ENCODE data around the gene HPCA.
"Not testable (repeated sequence)": the region's sequence is repeated elsewhere in the genome, so short reads cannot be mapped to it uniquely, and the experiment has no call there.

Gene HPCA

DNA sequence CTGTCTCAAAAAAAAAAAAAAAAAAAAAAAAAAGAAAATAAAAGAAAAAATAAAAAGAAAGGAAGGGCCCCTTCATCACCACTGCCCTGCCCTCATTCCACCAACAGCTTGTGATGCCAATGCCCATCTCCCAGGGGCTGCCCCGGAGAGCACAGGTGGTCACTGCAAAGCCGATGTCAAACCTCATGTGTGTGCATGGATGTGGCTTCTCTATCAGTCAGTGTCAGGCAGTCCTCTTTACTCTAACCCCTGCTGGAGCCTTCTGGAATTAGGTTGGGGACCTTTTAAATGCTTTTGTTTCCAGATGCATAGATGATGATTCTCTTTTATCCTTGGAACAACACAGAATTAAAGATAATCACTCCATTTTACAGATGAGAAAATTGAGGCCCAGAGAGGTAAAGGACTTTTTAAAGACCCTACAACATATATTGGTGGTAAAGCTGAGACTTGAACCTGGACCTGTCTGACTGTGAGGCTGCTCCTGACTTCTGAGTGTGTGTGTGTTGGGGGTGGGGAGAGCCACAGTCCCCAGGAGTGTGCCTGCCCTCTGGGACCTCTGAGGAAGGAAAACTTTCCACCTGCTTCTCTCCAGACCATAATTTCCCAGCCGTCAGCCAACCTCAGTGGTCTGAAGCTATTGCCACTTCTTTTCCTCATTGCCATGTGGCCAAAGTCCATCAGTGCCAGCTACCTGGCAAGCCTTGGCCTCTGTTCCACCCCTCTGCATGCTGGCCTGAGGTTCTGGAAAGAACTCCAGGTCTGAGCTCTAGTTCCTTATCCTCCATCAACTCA lies 17.9 kb downstream of the HPCA start:
- DNase-seq, result no peak

- no peak for DNase-seq
Measured at GRCh38 chr1:32904797-32905196, 18.5 kb downstream of the HPCA start.

GRCh38 chr1:32905588-32905987 lies 19.3 kb downstream of the HPCA start:
- not testable (repeated sequence) for DNase-seq

DNA sequence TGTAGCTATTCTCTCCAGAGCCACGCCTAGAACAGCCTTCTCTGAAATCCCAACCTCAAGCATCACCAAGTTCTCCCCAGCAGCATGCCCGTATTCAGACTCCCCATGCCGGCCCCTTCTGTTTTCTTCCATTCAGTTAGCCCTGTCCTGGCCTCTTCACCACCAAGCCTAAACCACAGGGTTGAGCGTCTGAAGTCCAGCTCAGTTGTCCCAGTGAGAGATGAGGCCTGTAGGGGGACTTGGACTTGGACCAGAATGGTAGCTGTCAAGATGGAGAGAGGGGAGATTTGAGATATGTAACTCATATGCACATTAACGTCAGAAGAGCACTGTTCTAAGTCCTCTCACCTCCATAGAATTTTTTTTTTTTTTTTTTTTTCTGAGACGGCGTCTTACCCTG lies 20.4 kb downstream of the HPCA start:
- no peak for DNase-seq

DNA sequence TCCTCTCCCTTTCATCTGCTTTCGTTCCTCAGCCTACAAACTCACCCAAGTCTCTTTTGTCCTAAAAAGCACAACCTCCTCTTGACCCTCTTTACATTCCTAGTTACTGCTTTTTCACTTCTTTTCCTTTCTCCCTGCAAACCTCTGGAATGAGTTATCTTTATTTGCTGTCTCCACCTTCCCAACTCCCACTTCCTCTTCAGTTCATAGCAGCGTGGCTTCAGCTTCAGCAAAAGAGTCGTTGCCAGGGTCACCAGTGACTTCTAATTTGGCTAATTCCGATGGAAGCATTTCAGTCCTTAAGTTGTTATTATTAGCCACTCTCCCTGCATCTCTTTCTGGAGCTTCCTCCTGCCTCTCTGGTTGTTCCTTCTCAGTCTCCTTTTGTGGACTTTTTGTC lies 21.1 kb downstream of the HPCA start:
- DNase-seq, result no peak

DNA sequence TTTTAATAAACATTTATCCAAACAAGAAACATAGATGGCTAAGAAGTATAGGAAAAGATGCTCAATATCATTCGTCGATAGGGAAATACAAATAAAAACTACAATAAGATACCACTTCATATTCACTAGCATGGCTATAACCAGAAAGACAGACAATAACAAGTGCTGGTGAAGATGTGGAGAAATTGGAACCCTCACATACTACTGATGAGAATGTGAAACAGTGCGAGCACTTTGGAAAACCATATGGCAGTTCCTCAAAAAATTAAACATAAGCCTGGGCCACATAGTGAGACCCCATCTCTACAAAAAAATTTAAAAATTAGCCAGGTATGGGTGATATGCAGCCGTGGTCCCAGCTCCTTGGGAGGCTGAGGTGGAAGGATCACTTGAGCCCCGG lies 24.0 kb downstream of the HPCA start:
- DNase-seq, result no peak

- DNase-seq, result no peak
Measured at GRCh38 chr1:32915766-32916706, 29.7 kb downstream of the HPCA start.

GRCh38 chr1:32917521-32917920 lies 31.2 kb downstream of the HPCA start:
- DNase-seq, result no peak

GRCh38 chr1:32918179-32918578 lies 31.9 kb downstream of the HPCA start:
- no peak for DNase-seq

- no peak for DNase-seq
Measured at GRCh38 chr1:32919811-32920733, 33.8 kb downstream of the HPCA start.

DNA sequence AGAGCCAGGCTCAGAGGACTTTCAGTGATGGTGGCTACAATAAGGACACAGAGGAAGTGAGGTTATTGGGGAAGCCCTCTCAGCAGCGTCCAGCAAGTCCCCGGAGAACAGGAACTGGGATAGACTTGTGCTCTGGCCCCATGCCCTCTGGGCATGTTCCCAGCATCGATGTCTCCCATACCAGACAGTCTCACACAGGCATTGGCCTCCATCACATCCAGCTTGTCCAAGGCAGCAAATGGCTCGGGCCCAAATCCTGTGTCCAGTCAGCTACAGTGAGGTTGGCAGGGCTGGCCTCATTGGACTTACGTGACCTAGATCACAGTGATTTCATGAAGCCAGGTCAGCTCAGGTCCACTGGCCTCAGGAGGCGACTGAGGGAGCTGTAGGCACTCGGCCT lies 34.5 kb downstream of the HPCA start:
- no peak for DNase-seq

GRCh38 chr1:32924881-32925344 lies 38.6 kb downstream of the HPCA start:
- no peak for DNase-seq

- DNase-seq, result no peak
Measured at GRCh38 chr1:32925403-32926162, 39.3 kb downstream of the HPCA start.

DNA sequence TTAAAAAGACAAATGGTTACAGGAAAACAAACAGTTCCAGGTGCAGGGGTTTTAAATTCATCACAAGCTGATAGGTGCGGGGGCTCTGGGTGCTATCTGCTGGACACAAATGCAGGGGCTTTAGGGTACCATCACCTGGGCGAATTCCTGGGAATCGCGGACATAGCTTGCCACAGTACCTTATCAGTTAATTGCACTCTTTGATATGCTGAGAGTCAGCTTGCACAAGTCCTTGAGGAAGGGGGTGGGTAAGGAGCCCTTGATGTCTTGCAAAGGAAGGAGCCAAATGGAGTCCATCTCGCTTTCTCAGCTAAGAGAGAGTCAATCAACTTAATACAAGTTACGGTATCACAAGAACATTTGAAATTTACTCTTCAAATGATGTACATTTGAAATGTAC lies 40.3 kb downstream of the HPCA start:
- DNase-seq, result no peak

GRCh38 chr1:32927441-32927840 lies 41.1 kb downstream of the HPCA start:
- DNase-seq, result no peak

DNA sequence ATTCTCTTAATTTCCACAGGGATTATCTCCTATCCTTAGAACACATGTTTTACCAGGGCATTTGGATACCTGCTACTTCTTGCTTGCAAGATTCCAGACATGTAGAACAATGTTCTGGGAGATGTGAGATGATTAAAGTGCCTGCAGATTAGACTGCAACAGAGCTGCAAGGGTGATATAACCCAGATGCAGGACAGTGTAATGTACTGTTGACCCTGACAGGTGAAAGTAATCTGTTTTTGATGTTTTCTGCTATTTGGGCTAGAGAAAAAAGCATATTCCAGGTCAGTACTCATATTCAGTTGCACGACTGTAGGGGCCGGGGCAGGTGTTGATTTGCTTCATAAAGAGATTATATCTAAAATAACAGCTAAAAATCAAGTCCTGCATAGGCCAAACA lies 42.0 kb downstream of the HPCA start:
- DNase-seq, result no peak

DNA sequence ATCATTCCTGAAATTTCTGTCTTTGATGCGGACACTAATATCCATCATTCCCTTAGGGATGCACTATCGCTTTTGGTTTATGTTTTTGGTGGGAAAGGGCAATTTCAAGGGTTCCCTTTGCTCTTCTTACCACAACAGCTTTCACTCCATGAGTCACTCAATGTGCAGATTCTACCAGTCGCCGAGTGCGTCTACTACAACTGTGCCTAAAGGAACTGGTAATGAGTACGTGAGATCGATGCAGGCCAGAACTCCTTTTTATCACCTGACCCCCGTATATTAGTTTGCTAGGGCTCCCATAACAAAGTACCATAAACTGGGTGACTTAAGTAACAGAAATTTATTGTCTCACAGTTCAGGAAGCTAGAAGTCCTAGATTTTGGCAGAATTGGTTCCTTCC lies 42.4 kb downstream of the HPCA start:
- no peak for DNase-seq

DNA sequence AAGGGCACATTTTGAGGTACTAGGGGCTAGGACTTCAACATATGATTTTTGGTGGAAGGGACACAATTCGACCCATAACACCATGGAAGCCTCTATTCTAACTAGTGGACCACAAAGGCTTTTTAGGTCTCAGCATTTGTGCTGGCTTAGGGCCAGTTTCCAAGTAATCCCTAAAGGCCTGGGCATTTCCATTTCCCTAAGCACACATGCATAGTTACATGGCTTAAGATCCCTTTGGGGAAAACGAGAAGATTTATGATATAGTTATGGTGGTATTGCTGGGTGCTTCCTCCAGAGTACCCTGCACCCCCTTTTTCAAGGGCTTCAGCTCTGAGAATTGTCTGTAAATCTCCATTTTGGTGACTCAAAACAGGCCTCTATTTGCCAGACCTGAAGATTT lies 43.1 kb downstream of the HPCA start:
- DNase-seq, result no peak

DNA sequence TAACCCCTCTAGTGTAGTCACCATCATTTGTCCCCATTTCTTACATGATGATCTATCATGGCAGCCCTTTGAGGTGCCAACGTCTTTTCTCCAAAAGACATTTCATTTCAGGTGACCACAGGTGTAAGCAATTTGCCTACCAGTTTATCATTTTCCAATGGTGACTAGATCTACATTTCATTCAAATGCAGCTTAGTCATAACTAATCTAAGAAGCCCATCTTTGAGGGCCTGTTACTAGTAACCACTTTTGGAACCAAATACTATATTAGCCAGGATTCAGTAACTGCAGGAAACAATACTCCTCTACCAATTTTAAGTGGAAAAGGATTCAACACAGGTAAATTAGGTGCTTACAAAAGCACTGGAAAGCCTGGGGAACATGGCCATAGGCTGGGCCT lies 45.5 kb downstream of the HPCA start:
- no peak for DNase-seq

- DNase-seq, result no peak
Measured at GRCh38 chr1:32933742-32934322, 47.5 kb downstream of the HPCA start.

DNA sequence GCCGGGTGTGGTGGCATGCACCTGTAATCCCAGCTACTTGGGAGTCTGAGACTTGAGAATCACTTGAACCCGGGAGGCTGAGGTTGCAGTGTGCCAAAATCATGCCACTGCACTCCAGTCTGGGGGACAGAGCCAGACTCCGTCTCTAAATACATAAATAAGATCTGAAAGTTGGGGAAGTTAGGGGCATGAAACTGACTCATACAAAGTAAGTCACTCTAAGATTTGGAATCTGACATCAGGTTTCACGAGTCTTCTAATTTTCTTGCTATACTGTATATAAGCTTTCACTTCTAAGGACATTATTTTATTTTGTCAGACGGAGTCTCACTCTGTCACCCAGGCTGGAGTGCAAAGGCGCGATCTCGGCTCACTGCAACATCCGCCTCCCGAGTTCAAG lies 48.2 kb downstream of the HPCA start:
- no peak for DNase-seq

DNA sequence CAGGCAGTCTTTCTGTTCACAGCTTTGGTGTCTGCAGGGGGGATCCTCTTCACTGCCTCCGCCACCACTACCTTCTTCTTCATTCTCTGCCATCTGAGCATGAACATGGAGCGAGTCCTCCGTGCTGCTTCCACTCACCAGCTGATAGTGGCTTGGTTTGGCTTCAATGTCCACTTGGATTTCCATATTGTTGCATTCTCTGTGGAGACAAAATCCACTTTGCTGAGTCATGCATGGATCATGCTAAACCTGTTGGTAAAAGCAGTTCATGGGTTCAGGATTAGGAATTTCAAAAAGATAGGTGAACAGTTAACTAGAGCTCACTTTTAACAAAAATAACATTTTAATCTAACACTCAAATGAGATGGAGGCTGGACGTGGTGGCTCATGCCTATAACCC lies 50.8 kb downstream of the HPCA start:
- no peak for DNase-seq
